Dermis microvascular lymphatic vessel endothelial cell (primary cell): ENCODE data around the gene HAGHL. TPM values are rescaled to one million over a fixed set of nuclear protein-coding genes. Genes with fewer than 3 reads are reported as not detected.

Experiments
- DNase-seq, 2 donors: peaks; one replicate each; pipeline versions ENCODE4 v3.0.0 to v3.0.0-alpha.2; 2010; ENCODE audit warnings: low read depth in 2 of 2
- total RNA-seq: library from RNA; depleted of rRNA; stranded (reverse); fragments of >200 nt; gene quantifications from 2 replicates; pipeline ENCODE4 v1.2.1, GENCODE V29; 2014

The HAGHL gene
- total RNA-seq, 1 donor from 2014 or later = 5.4 TPM

GRCh38 chr16:720990-721764 lies 5.7 kb upstream of the HAGHL start, which contains the start of gene ANTKMT:
TSS of gene ANTKMT (plus strand) at chr16:721146. CDS start at chr16:721275, 129 bp downstream.
- DNase-seq = peak; percentile 29 to 73

- DNase-seq = no peak
These were observed 5.0 kb upstream of the HAGHL start for GRCh38 chr16:721765-722540.

DNA sequence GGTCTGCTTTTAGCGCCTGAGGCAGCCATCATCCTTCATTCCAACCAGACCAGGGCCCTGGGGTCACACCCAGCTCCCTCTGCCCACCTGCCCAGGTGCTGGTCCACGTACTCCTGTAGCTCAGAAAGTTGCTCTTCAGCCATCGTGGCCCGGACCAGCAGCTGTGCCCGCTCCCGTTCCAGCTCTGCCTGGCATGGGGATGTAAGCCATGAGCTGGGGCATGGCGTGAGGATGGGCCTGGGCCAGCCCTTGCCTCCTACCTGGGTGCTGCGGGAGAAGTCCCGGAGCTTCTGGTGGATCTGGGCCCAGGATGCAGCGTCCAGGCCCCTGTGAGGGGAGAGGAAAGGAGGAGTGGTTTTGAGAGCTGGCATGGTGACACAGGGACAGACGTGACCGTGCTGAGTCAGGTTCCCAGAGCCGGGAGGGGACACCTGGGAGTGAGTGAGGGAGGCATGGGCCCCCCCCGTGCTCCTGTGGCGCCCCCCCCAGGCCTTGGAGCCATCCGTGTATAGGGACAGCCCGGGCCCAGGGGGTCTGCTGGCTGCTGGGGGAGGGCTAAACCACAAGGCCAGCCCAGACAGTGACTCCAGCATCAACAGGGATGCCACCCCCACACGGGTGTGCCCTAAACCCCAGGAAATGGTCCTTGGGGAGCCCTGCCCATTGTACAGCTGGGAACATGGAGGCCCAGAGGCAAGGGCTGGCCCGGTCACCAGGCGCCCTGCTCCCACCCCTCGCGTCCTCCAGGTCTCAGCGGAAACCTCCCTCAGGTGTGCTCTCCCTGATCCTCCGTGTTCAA lies 3.9 kb upstream of the HAGHL start:
- DNase-seq = no peak

GRCh38 chr16:723695-724094 lies 3.2 kb upstream of the HAGHL start:
- no peak for DNase-seq

- no peak for DNase-seq
These were observed 2.5 kb upstream of the HAGHL start for GRCh38 chr16:724188-725040.

DNA sequence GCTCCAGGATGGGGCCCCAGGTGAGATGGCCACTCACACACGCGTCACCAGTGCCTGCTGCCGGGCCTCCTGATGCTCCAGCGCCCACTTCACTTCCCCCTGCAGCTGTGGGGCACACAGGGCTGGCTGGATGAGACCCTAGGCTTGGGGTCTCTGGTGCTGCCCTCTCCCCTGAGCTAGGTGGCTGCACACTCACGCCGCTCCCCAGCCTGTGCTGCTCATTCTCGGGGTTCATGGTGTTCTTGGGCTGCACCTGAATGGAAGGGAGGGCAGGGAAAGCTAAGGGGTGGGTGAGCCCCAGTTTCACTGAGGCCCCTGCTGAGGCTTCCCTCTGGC lies 1.9 kb upstream of the HAGHL start:
- DNase-seq = no peak

DNA sequence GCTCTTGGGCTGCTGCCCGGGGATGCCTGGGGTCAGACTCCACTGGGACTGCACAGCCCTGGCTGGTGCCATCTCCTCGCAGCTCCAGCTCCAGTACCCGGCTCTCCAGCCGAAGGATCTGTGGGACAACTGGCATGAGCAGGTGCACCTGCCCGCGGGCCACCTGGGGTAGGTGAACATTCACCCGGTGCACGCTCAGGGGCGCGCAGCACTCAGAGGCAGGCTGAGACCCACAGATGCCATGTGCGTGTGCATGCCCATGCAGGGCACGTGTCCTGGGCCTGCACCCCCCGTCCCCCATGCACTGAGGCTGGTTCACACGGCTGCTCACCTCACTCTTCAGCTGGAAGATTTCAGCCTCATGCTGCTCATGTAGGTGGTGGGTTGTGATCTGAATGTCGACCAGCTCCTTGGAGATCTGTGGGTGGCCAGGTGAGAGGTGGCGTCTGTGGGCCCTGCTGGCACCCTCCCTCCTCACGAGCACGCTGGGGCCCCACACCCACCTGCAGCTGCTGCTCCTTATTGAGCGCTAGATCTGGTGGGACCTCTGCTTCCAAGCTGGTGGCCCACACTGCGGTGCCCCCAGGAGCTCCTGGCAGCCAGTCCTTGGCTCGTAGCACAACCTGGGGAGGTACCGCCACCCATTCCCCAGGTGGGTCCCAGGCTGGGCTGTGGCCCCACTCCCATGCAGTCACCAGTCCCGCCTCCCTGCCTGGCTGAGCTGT lies 1.3 kb upstream of the HAGHL start:
- no peak for DNase-seq

- DNase-seq = no peak
These were observed 793 bp upstream of the HAGHL start for GRCh38 chr16:726188-726437.

DNA sequence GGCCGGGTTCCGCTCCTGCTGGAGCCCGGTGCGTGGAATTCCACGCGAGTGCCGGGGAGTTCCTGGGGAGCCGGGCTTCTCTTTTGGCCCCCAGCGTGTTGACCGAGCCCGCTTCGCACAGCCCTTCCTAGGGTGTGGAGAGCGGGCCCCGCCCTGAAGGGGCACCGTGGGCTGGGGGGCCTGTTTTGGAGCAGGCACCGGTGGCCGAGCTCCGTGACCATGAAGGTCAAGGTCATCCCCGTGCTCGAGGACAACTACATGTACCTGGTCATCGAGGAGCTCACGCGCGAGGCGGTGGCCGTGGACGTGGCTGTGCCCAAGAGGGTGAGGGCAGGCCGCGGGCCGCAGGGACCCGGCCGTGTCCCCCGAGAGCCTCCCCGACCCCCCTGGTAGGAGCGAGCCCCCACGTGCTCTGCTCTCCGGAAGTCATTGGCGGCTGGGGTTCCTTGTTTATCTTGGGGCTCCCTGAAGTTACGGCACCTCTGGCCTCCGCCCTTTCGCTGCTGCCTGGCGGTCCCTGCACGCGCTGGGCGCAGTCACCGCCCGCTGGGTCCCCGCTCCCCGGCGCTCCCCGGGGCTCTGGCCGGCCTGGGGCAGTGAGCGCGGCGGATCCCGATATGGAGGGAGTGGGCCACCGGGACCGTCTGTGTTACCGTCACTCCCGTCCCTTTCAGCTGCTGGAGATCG lies 528 bp downstream of the HAGHL start:
- DNase-seq = no peak

DNA sequence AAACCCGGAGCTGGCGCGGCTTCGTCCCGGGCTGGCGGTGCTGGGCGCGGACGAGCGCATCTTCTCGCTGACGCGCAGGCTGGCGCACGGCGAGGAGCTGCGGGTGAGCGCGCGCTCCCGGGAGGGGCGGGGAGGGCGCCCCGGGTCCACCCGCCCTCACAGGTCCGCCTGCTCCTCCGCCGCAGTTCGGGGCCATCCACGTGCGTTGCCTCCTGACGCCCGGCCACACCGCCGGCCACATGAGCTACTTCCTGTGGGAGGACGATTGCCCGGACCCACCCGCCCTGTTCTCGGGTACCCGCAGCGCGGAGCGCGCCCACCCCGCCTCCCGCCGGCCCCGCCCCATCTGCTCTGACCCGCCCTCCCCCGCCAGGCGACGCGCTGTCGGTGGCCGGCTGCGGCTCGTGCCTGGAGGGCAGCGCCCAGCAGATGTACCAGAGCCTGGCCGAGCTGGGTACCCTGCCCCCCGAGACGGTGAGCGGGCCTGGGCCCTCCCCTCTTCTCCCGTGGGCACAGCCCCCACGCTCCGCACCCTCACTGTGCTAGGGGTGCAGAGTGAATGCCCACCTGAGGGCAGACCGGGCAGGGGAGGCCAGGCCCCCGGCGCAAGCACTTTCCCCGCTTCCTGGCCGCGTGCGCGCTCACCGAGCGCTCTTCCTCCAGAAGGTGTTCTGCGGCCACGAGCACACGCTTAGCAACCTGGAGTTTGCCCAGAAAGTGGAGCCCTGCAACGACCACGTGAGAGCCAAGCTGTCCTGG lies 1.4 kb downstream of the HAGHL start:
- peak; percentile 36 to 71 for DNase-seq

- no peak for DNase-seq
These were observed 2.2 kb downstream of the HAGHL start for GRCh38 chr16:728890-729744.

DNA sequence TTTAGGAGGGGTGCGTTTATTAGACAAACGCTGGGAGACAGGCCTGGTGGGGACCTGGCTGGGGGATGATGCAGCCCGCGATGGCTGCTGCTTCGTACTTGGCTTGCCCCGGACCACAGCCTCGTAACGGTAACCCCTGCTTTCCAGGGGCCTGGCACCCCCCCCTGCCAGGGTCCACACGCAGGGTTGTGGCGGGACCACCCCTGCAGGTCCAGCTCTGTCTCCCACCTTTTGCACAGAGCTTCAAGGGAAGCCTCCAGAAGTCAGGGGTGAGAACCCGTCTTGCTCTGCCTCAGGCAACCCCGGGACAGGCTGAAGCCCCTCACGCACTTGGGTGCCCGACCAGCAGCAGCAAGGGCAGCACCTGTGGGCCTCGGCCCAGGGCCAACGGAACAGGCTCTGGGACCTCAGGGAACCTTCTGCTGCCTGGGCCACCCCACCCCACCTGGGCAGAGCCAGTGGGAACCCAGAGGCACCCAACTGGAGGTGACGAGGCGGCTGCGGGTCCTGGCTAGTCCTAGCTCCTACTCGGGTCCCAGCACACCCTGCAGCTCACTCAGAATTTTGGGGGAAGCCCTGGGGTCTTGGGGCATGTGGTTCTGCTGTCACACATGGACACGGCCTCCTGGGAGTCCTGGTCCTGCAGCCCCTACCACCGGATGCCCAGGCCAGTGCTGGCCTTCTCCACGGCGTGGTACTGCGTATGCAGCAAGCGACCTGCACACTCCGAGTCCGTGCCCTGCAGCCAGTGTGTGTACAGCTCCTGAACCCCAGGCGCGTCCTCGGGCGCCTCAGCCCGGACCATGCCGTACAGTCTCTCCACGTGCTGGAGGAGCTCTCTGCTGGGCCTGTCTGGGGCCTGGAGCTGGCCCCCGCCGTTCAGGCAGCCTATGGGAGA lies 3.1 kb downstream of the HAGHL start:
- no peak for DNase-seq

DNA sequence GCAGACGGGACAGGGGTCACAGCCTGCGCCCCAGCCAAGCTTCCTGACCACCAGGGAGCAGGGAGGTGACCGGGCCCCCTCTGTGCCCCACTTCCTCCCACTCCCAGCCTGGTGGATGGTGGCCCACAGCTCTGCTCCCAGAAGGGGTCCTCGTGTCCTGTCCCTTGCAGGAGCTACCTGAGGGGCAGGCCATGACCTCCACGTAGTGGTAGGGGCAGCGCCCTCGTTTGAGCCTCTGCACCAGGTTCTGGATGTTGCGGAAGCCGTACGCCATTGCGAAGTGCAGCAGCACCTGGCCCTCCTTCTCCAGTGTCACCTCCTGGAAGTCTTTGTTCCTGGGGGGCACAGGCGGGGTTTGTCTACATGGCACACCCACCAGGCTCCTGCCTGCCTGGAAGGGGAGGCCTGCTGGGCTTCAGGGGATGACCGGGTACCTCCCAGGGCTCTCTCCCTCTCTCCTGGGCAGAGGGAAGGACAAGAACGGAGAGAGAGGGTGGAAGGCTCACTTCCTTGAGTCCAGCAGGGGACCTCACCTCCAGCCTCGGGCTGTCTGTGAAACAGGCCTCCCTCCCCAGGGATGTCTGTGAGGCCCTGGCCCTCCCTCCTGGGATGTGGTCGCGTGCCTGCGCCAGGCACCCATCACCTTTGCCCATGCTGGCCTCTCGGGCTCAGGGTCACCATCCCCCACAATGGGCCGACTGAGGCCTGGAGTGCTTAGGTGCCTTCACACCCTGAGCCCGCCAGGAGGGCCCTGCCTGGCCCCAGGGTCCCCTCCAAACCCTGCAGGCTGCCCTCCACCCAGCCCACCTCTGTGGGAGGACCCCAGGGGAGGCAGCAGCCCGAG lies 4.0 kb downstream of the HAGHL start:
- DNase-seq = no peak

- no peak for DNase-seq
These were observed 5.4 kb downstream of the HAGHL start for GRCh38 chr16:732332-732731.

GRCh38 chr16:732936-733335 lies 6.0 kb downstream of the HAGHL start:
- no peak for DNase-seq

GRCh38 chr16:733382-734207 lies 6.7 kb downstream of the HAGHL start:
- DNase-seq = no peak
